HG03060 (cell line): ENCODE data around the gene LRRC10B.

Experiments used
- ATAC-seq: cut with Tn5 transposase; IDR thresholded peaks from one replicate; pipeline ENCODE4 v1.9.1; 2021; ENCODE audit warnings: low read depth, moderate number of reproducible peaks; ENCODE audit not compliant: unreplicated experiment

Gene LRRC10B

DNA sequence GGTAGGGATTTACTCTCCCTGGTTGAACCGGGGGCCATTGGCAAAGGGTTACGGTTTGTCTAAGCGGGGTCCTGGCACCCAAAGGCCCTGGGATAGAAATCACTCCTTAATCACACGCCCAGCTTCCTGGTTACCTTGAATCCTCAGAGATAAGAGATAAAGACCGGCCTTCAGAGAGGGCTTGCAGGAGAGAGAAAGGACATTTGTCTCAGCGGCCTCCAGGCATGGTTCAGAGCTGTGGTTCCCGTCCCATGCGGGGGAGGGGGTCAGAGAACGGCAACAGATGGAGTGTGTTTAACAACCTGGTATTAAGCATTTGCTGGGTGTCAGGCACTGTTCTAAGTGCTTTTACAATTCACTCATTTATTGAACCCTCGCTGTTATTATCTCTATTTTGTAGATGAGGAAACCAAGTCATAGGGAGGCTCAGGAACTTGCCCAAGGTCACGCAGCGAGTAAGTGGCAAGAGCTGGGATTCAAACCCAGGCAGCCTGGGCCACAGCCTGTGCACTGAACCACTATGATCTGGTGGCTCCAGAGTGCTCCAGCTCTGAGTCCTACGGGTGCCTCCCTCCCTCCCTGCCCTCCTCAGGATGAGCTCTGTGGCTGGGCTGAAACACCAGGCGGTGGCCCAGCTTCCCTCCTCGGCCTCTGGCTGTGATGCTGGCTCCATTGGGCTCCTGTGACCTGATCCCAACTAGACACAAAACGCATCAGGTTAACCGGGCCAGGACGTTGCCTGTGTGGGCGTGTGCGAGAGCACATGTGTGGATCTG is 18.6 kb downstream of the LRRC10B start:
- no peak for ATAC-seq

DNA sequence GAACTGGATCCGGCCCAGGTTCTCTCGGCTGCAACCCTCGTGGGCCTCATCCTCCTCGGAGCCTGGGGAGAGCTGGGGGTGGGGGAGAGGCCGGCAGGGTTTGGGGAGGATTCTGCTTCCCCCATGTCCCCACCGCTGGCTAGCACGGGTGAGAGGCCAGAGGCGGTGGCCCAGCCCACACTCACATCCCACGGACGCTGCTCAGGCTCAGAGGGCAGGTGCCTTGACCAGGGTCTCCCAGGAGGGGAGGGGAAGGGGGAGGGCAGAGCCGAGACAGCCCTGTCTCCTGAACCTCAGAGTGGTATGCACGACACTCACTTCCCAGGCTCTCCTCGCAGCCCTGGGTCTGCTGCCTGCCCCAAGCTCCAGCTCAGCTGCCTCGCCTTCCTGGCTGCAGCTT is 19.6 kb downstream of the LRRC10B start:
- no peak for ATAC-seq

DNA sequence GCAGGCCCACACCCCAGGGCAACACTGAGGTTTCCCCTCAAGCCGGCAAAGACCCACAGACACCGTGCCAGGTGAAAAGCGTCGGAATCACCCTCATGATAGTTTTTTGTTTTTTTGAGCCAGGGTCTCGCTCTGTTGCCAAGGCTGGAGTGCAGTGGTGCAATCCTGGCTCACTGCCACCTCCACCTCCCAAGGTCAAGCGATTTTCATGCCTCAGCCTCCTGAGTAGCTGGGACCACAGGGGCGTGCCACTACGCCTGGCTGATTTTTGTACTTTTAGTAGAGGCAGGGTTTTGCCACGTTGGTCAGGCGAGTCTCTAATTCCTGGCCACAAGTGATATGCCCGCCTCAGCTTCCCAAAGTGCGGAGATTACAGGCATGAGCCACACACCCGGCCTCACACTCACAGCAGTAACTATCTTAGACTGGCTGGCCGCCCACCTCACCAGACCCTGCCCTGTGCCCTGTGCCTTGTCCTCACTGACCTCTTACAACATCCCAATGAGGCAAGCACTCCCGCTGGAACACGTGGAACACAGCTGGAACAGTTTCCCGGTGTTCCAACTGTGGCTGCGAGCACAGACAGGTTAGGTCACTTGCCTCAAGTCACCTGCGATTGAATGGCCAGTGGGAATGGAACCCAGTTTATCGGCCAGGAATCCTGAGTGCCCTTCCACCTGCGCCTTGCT is 21.1 kb downstream of the LRRC10B start:
- ATAC-seq: no peak

DNA sequence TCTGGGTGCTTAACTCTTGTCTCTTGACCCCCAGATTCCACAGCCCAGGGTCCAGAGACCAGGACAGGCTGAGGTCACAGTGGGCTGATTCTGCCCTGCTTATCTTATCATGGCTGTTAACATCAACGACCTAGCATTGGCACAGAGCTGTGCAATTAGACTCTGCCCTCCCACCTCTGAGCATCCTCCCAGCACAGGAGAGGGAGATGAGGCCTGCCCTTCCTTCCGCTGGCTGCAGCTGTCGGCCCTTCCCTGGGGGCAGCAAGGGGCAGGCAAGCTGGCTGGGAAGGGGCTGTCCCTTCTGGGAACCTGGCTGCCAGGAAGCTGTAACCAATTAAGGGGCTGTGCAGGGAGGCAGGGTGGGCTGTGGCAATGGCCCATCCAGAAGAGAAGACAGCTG is 22.5 kb downstream of the LRRC10B start:
- ATAC-seq: no peak

DNA sequence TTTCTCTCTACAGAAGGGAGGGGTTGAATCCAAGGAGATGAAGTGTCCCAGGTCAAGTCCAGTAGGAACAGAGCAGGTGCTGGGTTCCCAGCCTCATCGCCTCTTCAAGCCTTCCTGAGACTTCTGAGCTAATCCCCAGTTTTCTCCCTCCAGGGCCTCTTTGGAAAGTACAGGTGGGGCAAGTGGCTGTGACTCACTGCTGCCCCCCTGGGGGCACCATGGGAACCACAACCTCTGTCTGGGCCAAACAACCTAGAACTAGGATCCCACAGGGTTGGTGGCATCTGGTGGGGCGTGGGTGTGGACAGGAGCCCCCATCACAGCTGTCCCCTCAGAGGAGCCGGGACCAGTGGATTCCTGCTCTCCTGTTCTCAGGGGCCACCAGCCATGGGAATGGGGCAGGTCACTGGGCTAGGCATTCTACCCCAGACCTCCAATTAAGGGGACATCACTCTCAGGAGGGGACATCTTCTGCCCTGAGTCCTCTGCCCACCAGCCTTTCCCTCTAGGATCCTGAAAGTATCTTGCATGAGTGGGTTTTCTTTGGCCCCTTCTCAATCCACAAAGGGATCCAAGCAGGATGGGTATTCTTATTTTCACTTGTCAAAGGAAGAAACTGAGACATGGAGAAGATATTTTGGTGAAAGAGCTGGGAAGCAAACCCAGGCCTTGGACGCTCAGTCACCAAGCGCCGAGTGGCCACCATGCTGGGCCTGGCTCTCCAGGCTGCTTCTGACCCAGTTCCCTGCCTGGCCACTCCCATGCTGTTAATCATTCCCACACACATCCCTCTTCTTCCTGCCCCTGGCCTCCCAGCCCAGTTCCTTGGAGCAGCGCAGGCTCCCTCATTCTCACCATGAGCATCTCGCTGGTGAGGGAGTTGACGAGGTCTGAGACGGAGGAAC is 23.8 kb downstream of the LRRC10B start:
- ATAC-seq: no peak

DNA sequence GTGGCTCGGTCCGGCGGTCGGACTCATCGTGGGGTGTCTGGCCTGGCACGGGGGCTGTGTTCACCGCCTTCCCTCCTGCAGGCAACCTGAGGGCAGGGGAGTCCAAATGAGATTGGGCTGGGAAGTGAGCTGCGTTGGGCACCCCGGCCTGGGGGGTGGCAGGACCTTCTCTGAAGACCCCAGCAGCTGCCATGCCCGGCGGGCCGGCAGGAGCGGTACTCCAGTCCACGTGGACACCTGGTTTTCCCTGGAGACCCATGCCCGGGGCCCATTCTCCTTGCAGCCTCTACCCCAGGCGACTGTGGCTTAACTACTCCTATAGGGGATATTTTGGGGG is 24.5 kb downstream of the LRRC10B start:
- ATAC-seq: no peak

DNA sequence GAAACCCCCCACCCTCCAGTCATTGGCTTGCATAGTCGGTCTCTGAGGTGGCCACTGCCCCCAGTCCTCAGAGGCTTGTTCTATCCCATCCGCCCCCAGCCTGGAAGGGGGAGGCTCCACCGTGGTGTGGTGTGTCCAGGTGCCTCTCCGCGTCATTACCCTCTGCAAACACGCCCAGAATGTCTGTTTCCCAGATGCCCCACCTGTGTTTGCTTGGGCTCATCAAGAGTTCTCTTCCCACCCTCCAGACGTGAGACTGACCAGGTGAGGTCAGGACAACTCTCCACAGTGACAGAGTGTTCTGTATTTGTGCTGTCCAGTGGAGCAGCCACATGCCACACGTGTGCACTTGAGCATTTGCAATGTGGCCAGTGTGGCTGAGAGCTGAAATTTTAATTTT is 24.9 kb downstream of the LRRC10B start:
- no peak for ATAC-seq

DNA sequence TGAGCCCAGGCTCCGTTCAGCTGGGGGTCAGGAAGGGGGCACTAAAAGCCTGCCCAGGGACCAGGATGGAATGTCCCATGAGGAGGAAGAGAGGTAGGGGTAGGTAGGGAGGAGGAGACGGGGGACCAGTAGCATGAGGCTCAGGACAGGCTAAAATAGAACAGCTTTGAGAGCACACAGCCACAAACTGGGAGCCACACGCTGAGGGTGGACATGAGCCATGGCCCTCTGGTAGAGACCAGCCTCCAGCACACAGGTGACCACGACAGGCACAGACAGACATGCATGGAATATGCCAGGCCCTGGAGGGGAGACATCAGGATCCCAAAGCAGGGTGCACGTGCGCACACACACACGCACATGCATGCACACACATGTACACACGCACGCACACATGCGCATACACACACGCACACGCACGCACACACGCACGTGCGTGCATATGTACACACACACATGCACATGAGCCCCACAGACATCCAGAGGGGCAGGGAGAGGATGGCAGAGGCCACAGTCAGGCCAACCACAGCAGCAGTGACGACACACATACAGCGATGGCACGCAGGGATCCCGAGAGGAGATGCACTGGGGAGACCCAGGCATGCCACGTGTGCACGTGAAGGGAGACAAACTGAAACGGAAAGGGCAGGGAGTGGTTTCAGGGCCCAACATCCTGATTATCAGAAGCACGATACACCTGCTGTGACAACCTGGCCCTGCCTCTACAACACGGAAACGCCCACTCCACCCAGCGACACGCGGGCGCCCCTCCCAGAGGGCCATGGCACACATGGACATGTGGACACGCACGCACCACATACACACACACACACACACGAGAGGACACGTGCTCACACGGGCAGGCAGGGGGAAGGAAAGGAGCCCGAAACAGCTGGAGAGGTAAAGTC is 25.7 kb downstream of the LRRC10B start:
- ATAC-seq: no peak

DNA sequence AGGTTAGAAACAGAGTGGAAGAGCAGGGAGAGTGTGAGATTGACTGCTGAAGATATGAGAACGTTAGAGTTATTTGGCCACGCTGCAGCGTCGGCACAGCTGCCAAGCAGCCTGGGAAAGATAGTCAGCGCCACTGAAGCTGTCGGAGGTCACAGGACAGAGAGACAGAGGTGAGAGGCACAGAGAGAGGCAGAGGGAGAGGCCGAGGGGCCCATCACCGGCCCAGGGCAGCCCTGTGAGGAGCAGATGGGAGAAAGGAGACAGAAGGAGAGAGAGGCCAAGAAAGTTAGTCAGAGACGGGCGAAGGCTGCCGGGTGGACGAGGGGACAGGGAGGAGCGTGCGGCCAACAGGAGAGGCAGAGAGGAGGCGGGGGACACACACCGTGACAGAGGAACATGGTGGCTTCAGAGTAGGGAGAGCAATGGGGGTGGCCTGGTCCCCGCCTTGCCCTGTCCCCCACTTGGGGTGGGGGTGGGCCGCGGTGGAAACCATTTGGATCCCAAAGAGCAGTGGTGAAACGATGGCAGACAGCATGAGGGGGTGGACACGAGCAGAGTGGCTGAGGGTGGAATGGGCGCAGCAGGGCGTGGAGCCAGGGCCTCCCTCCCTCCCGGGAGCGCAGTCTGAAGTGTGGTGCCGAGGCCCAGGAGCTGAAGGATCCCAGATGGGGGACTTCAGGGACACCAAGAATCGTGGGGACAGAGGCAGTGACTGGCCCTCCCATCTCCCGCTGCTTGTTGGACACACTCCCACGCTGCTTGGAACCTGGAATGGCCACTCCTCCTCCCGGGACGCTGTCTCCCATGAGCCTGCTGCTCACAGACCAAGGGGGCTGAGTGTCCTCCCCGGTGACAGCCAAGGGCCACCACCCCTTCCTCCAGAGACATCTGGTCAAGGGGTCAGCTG is 26.6 kb downstream of the LRRC10B start:
- no peak for ATAC-seq

DNA sequence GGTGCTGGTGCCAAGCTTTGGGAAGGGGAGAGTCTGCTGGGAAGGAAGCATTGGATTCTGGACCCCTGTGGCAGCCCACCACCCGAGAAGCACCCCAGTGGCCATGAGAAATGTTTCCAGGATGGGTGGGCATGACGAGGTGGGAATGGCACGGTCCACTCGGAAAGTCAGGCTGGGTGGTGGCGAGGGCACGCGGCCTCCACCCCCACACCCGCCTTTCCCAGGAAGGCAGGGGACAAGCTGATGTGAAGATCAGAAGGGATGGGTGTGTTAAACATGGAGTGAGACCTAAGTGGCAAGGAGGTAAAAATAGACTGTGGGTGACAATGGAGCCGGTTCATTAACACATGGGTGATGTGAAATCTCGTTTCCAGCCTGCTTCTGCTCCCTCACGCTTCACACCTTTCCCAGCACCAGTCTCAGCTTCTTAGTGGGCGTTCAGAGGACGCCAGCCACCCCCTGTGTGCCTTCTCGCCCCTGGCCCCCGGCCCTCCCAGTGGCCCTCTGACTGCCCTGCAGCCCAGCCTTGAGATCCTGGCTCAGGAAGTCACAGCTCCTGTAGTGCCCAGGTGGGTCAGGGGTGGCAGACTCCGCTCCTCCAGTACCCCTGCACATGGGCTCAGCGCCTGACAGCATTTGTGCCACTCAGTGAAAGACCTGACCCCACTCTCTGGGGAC is 27.6 kb downstream of the LRRC10B start:
- ATAC-seq: no peak

DNA sequence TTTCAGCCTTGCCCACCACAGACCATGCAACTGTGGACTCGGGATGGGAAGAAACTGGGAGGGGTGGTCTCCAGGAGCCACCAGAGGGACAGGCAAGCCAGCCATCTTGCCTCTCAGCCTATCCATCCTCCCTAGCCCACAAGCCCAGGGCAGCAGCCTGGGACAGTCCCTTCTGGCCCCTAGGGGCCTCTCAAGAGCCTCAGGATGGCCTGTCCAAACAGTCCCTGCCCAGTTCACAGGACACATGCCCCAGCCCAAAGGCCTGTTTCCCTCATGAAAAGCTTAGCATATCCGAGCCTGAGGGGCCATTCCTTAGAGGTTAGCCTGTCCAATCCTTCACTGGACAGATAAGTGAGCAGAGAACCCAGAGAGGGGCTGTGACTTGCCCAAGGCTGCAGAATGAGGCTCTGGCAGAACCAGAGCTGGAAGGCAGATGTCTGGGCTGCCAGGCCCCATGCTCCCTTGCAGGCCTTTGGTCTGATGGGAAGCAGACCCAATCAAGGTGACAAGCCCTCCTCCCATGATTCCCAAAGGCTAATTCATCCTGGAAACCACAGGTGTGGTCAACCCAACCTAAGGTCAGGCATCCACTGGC is 28.2 kb downstream of the LRRC10B start:
- no peak for ATAC-seq

DNA sequence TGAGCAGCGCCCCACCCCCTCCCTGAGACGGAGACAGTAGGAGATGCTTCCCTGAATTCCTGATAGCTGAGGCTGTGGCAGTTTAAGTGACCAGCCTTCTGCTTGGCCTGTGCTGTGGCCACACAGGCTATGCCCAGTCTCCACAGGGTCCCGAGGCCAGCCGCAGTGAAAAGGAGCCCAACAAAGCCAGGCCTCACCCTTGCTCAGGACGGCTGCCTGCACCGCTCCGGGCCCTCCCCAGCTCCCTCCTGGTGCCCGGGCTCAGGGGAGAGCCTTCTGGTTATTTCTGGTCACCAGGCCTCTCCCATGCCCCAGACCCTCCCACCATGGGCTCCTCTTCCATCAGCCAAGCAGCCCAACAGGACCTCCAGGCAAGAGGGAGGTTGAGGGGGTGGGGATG is 28.8 kb downstream of the LRRC10B start:
- no peak for ATAC-seq

DNA sequence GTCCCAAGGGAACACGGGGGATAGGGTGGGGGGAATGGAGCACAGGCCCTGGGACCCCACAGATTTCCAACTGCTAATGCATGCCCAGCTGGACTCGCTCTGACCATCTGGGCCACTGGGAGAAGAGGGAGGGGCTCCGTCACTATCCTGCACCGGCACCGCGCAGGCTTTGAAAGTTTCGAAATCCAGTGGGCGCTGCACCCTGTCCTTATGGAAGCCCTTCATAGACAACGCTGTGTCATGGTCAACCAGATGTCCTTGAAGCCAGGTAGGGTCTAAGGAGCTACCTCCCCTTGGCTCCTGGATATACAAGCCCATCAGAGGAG is 30.1 kb downstream of the LRRC10B start:
- ATAC-seq: no peak

DNA sequence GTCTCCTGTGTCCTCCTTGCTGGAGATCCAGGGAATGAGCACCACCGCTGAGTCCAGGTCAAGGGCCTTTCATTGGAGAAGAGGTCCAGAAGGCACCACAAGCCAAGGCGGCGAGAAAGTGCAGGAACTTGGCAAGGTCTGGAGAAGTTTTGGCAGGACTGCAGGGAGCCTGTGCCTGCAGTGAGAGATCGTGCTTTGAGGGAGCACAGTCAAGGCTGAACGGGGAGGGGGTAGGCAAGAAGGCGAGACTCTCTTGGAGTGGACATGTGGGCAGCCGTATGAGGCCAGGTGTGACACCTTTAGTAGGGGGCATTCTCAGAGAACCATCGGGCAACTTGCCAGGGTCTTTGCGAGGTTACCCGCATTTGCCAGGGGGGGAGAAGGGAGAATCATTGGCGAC is 30.5 kb downstream of the LRRC10B start:
- ATAC-seq: no peak

DNA sequence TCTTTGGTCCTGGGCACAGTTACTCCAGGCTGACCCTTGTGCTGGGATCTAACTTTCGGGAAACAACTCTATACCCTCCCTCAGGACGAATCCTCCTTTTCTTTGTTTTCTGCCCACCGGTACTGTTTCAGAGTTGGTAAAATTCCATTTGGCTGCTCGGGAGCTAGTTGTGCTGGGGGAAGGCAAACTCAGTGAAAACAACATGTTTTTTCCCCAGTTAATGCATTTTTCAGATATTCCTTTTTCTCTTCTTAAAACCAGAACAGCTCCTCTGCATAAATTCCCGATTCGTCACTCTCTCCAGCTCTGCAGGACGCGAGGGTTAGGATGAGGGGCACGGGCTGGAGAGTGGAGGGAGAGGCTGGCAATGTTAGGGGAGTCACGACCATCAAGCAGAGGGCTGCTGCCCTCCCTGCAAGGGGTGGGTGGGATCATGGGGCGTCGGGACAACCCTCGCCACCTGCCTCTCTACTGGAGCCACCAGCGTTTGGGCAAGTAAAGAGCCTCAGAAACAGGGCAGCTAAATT is 31.3 kb downstream of the LRRC10B start:
- no peak for ATAC-seq

DNA sequence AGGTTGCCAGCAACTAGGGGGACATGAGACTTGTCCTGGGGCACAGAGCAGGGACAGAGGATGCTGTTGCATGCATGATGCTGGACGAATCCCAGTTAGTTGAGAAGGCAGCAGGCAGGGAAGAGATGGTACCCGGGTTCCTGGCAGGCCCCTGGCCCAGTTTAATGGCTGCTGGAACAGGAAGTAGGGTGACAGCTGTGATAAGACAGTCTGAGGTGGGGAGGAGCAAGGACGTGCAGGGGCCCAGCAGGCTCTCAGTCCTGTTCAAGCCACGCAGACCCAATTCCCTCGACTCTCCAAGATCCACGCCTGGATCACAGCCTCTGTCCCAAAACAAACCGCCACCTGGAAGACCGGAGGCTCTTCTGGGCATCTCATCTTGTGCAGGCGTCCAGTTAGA is 32.0 kb downstream of the LRRC10B start:
- no peak for ATAC-seq

DNA sequence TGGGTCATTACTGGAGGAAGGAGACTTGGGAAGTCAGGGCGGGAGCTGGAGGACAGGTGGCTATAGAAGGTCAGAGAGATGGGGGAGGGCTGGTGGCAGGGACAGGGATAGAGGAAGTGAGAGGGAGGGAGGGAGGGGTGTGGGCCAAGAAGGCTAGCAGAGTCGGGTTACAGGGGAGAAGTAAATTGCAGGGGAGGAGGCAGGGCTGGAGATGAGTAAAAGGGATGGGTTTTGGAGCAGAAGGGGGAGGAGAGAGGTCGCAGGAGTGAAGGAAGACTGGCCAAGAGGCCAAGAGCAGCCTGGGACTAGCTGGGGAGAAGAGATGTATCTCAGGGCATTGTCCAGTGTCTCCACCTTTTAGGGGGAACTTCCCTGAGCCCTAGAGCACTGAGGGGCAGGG is 33.0 kb downstream of the LRRC10B start:
- ATAC-seq: no peak

DNA sequence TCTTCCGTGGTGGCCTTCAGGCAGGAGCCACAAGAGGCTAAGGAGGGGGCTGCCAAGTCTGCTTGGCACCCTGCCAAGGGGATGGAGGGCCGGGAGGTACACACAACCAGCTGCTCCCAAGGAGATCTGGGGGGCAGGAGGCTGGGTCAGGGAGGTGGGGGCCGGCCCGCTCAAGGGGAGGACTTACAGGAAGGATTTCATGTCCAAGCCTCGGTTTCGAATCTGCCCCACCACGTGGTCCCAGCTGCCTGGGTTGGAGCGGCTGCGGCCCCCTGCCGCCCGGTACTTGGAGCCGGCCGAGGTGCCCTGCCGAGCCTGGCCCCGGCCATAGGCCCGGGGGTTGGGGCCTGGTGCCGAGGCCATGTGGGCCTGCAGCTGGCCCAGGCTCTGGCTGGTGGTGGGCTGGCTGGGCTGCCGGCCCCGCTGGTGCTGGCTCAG is 33.5 kb downstream of the LRRC10B start:
- no peak for ATAC-seq
